Pancreas (tissue), 10 donors: Measurements from ENCODE around the gene CDH4. TPM values are rescaled to one million over a fixed set of nuclear protein-coding genes. Genes with fewer than 3 reads are reported as not detected.

Experiments
- ATAC-seq, 4 donors: fragments of 200-7000 bp; cut with Tn5 transposase; one replicate each; pipeline versions ENCODE4 v1.8.0 to v1.9.1; 2020; ENCODE audit warnings: mild to moderate bottlenecking in 4 of 4, moderate library complexity in 4 of 4
- DNase-seq, 6 donors: peaks; one replicate each; pipeline ENCODE4 v3.0.0-alpha.2; 2020
- FAIRE-seq: peaks from 2 replicates; lab custom pipeline; 2012; peaks lifted over from hg19 to GRCh38; lab: Jason Lieb, UNC
- H3K27ac ChIP-seq, 4 donors: fragments of 200-600 bp; sonication (generic); 1 replicate in 3 of 4; 2 replicates in 1 of 4; pipeline versions ENCODE4 v1.5.0 to v1.8.0; 2020
- H3K27me3 ChIP-seq, 4 donors: fragments of 200-600 bp; one replicate each; pipeline ENCODE4 v1.8.0; 2021
- H3K36me3 ChIP-seq, 3 donors: fragments of 200-600 bp; sonication (generic) in 1 of 3; one replicate each; pipeline versions ENCODE4 v1.5.0 to v1.8.0; 2020 to 2021
- H3K4me1 ChIP-seq, 3 donors: fragments of 200-600 bp; one replicate each; pipeline ENCODE4 v1.8.0; 2021
- H3K4me3 ChIP-seq, 4 donors: fragments of 200-600 bp; sonication (generic) in 2 of 4; one replicate each; pipeline versions ENCODE4 v1.5.0 to v1.8.0; 2020 to 2021
- H3K9me3 ChIP-seq, 4 donors: fragments of 200-600 bp; one replicate each; pipeline ENCODE4 v1.8.0; 2021
- WGBS, 2 donors: extraction: QIAGEN DNeasy Blood & Tissue Kit; methylation state at CpG; one replicate each; pipeline ENCODE4 v1.1.7; 2013; 5-methylcytosine and 5-hydroxymethylcytosine counted together
- intact Hi-C, 3 donors: fragments of 100-400 bp; cut with DNase I; formaldehyde crosslinking; loops; one replicate each; pipeline versions ENCODE4 v1.11.1 to v1.14.2; 2022
- polyA plus RNA-seq, 2 donors: library from polyadenylated mRNA; stranded (reverse); fragments of 200-250 nt; gene quantifications; one replicate each; pipeline ENCODE4 v1.2.3, GENCODE V29; 2013
- total RNA-seq, 6 donors: library from RNA; stranded (reverse); fragmentation: NEBNext Ultra II Directional in 4 of 6; extraction: Animal tissue kit (Norgen Biotek cat#: 25700) in 4 of 6; gene quantifications; one replicate each; pipeline versions ENCODE4 v1.2.1 to v1.2.4, GENCODE V29; 2021 to 2023
- TF ChIP-seq, protein P1 (sequence below), 4 donors: fragments of 200-600 bp; sonication (generic) in 3 of 4; IDR thresholded peaks; one replicate each; pipeline versions ENCODE4 v1.5.0 to v1.8.0; 2021; ENCODE audit warnings: antibody characterized with exemption in 4 of 4
- donor health status: healthy with polysubstance abuse.
- donor health status: DM: no; HTN: no; CAD: no; lungs with moderate emphysema.
- donor health status: DM: no; HTN: no; CAD: no.
- donor health status: control.
- donor health status: control.
- donor health status: Bipolar disorder and iron deficiency.
- donor health status: DM: yes; HTN: yes; CAD: no.
- donor health status: DM: no; HTN: no; CAD: no.
- donor health status: DM: no; HTN: no; CAD: no.
- donor health status: DM: yes; HTN: yes; CAD: no.

The CDH4 gene
- total and polyA plus RNA-seq, 8 donors = 0.04 to 1.4 (median 0.27) TPM

GRCh38 chr20:61900945-61901293 is 648.9 kb downstream of the CDH4 start:
- H3K27ac ChIP-seq = no peak overlapping the region
- TF ChIP-seq, protein P1, sequence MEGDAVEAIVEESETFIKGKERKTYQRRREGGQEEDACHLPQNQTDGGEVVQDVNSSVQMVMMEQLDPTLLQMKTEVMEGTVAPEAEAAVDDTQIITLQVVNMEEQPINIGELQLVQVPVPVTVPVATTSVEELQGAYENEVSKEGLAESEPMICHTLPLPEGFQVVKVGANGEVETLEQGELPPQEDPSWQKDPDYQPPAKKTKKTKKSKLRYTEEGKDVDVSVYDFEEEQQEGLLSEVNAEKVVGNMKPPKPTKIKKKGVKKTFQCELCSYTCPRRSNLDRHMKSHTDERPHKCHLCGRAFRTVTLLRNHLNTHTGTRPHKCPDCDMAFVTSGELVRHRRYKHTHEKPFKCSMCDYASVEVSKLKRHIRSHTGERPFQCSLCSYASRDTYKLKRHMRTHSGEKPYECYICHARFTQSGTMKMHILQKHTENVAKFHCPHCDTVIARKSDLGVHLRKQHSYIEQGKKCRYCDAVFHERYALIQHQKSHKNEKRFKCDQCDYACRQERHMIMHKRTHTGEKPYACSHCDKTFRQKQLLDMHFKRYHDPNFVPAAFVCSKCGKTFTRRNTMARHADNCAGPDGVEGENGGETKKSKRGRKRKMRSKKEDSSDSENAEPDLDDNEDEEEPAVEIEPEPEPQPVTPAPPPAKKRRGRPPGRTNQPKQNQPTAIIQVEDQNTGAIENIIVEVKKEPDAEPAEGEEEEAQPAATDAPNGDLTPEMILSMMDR (IDR thresholded peaks at IDR 0.05) = no peak
- DNase-seq (peak in 1 of 6 donors; percentile 4), ATAC-seq (no peak), FAIRE-seq (no peak)
- intact Hi-C loops = no loop called here
- H3K9me3 ChIP-seq = no peaks in the 10 kb centered on the region
- no peaks in the 10 kb centered on the region for H3K4me1 ChIP-seq
- H3K27me3 ChIP-seq = no peaks in the 10 kb centered on the region
- H3K36me3 ChIP-seq = no peaks in the 10 kb centered on the region
- WGBS, 2 donors = 39 to 44% methylated on average over 4 of the region's 4 CpGs
- H3K4me3 ChIP-seq = no peak overlapping the region

GRCh38 chr20:61901392-61902220 is 649.5 kb downstream of the CDH4 start:
- Histone ChIP-seq H3K9me3 (no peaks in the 10 kb centered on the region), H3K36me3 (no peaks in the 10 kb centered on the region), H3K27ac (no peak overlapping the region), H3K27me3 (no peaks in the 10 kb centered on the region), H3K4me1 (no peaks in the 10 kb centered on the region), H3K4me3 (no peak overlapping the region)
- ATAC-seq (no peak), DNase-seq (peak in 1 of 6 donors; percentile 33), FAIRE-seq (no peak)
- 45 to 58% methylated on average over 35 of the region's 35 CpGs for WGBS, 2 donors
- intact Hi-C loops = no loop called here
- TF ChIP-seq, protein P1 (IDR thresholded peaks at IDR 0.05) = no peak

GRCh38 chr20:61902221-61902869 is 650.3 kb downstream of the CDH4 start:
- intact Hi-C loops = no loop called here
- WGBS, 2 donors = 53 to 69% methylated on average over 27 of the region's 27 CpGs
- Histone ChIP-seq H3K4me1 (no peaks in the 10 kb centered on the region), H3K4me3 (no peak overlapping the region), H3K9me3 (no peaks in the 10 kb centered on the region), H3K27ac (no peak overlapping the region), H3K36me3 (no peaks in the 10 kb centered on the region), H3K27me3 (no peaks in the 10 kb centered on the region)
- FAIRE-seq (no peak), DNase-seq (peak in 1 of 6 donors; percentile 36), ATAC-seq (no peak)
- TF ChIP-seq, protein P1 (IDR thresholded peaks at IDR 0.05) = no peak

- peak in 1 of 6 donors; percentile 48 for DNase-seq
- intact Hi-C loops = no loop called here
These were observed 651.7 kb downstream of the CDH4 start for GRCh38 chr20:61903575-61904340.

More at GRCh38 chr20:61903575-61904340, 651.7 kb downstream of the CDH4 start:
- H3K4me3 ChIP-seq = no peak overlapping the region
- no peaks in the 10 kb centered on the region for H3K4me1 ChIP-seq
- 72 to 81% methylated on average over 26 of the region's 26 CpGs for WGBS, 2 donors
- no peaks in the 10 kb centered on the region for H3K9me3 ChIP-seq
- no peaks in the 10 kb centered on the region for H3K36me3 ChIP-seq
- ATAC-seq (no peak), FAIRE-seq (no peak)
- H3K27ac ChIP-seq = no peak overlapping the region
- TF ChIP-seq, protein P1 (IDR thresholded peaks at IDR 0.05) = no peak
- no peaks in the 10 kb centered on the region for H3K27me3 ChIP-seq
